Measurements from ENCODE around the gene SPG11.

SPG11 gene

GRCh38 chr15:44519537-44519936 lies 143.9 kb downstream of the SPG11 start:
- DNase-seq (ENCODE audit: low spot score), result no peak

- no peak for DNase-seq (ENCODE audit: low spot score)
These were observed 147.0 kb downstream of the SPG11 start for GRCh38 chr15:44516436-44516835.
